Colonic mucosa (tissue), 4 donors: ENCODE measurements around the gene COMMD1. TPM values are rescaled to one million over a fixed set of nuclear protein-coding genes. Genes with fewer than 3 reads are reported as not detected.

Source experiments
- DNase-seq: peaks from one replicate; pipeline ENCODE4 v3.0.0-alpha.2; 2020
- H3K27ac ChIP-seq: fragments of 200-600 bp; one replicate; pipeline ENCODE4 v1.8.0; 2021
- H3K27me3 ChIP-seq: fragments of 200-600 bp; one replicate; pipeline ENCODE4 v1.8.0; 2021
- H3K36me3 ChIP-seq: fragments of 200-600 bp; one replicate; pipeline ENCODE4 v1.8.0; 2021
- H3K4me1 ChIP-seq: fragments of 200-600 bp; one replicate; pipeline ENCODE4 v1.8.0; 2021; ENCODE audit warnings: mild to moderate bottlenecking
- H3K4me3 ChIP-seq: fragments of 200-600 bp; one replicate; pipeline ENCODE4 v1.8.0; 2021
- H3K9ac ChIP-seq, 2 donors: one replicate each; pipeline ENCODE4 v1.7.0; 2013; ENCODE audit warnings: control low read depth in 2 of 2, low read depth in 2 of 2, low read length in 2 of 2
- H3K9me3 ChIP-seq: fragments of 200-600 bp; one replicate; pipeline ENCODE4 v1.8.0; 2021
- CTCF ChIP-seq: fragments of 200-600 bp; IDR thresholded peaks from one replicate; pipeline ENCODE4 v1.8.0; 2022; ENCODE audit warnings: antibody characterized with exemption, mild to moderate bottlenecking
- intact Hi-C: fragments of 100-400 bp; cut with DNase I; formaldehyde crosslinking; loops from one replicate; pipeline ENCODE4 v1.14.1; 2022
- total RNA-seq, 2 donors: library from RNA; stranded (reverse); fragmentation: NEBNext Ultra II Directional in 1 of 2; extraction: Animal tissue kit (Norgen Biotek cat#: 25700) in 1 of 2; gene quantifications; one replicate each; pipeline ENCODE4 v1.2.1, GENCODE V29; 2021
- donor health status: healthy.
- donor health status: DM: no; HTN: no; CAD: no.
- donor health status: DM: no; HTN: no; CAD: no.

COMMD1 gene
- total RNA-seq, 2 donors from 2014 or later, result 22.2 to 24.4 TPM

DNA sequence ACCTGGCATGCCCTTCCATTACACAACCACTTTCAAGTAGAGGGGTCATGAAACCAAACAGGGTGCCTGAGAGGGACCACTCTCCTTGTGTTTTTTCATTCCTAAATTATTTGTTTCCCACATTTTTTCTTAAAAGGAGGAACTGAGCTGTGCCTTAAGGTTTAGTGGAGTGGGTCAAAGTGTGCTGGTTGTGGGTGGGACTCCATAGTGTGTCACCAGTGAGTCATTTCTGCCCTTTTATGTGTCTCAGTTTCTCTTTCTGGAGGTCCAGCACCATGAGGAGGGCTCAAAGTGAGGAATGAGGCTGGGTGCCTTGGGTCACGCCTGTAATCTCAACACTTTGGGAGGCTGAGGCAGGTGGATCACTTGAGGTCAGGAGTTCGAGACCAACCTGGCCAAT is 37.8 kb downstream of the COMMD1 start:
- no peak for TF ChIP-seq CTCF
- intact Hi-C loops, result no loop called here
- no peak for DNase-seq
- H3K27me3 ChIP-seq, result no peaks in the 10 kb centered on the region
- no peaks in the 10 kb centered on the region for H3K9me3 ChIP-seq
- no peak overlapping the region for H3K27ac ChIP-seq
- H3K4me1 ChIP-seq, result no peaks in the 10 kb centered on the region
- H3K9ac ChIP-seq, result no peak overlapping the region
- H3K36me3 ChIP-seq, result no peaks in the 10 kb centered on the region
- no peak overlapping the region for H3K4me3 ChIP-seq

GRCh38 chr2:61946666-61947065 is 41.2 kb downstream of the COMMD1 start:
- no peak for DNase-seq
- H3K27me3 ChIP-seq, result no peaks in the 10 kb centered on the region
- TF ChIP-seq CTCF, result no peak
- H3K9ac ChIP-seq, result no peak overlapping the region
- no peaks in the 10 kb centered on the region for H3K36me3 ChIP-seq
- H3K9me3 ChIP-seq, result no peaks in the 10 kb centered on the region
- intact Hi-C loops, result no loop called here
- H3K4me1 ChIP-seq, result no peaks in the 10 kb centered on the region
- no peak overlapping the region for H3K4me3 ChIP-seq
- H3K27ac ChIP-seq, result no peak overlapping the region

DNA sequence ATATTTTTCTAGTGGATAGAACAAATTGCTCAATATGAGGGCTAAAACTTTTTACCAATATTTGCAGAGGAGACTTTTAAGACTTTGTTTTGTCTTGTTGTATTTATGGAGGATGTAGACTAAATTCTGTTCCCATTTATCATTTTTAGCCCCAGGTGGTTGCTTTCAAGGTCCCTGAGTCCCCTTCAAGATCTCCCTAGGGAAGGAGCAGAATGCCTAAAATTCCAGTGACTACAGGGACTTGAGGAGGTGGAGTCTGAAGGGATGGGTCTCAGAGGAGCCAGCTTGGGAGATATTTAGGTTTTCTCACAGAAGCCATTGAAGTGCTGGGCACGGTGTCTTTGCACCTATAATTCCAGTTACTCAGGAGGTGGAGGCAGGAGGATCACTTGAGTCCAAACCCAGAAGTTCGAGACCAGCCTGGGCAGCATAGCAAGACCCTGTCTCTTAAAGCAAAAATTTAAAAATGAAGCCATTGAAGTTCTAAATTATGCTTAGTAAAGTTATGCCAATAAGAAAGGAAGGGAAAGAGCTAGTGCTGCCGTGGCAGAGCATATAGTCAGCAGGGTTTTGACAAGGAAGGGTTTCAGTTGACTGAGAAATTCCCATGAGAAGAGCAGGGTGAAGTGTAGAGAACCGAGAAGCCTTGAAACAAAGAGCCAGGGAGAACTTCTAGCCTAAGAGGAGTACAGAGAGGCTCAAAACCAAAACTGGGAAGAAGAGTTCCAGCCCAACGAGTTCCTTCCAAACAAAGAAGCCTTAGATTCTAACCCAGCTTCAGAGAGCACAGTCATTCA is 43.4 kb downstream of the COMMD1 start:
- DNase-seq, result no peak
- Histone ChIP-seq H3K27ac (no peak overlapping the region), H3K4me1 (no peaks in the 10 kb centered on the region), H3K9ac (no peak overlapping the region), H3K4me3 (no peak overlapping the region), H3K9me3 (no peaks in the 10 kb centered on the region), H3K36me3 (no peaks in the 10 kb centered on the region), H3K27me3 (no peaks in the 10 kb centered on the region)
- no peak for TF ChIP-seq CTCF
- intact Hi-C loops, result no loop called here

GRCh38 chr2:61949458-61949713 is 43.9 kb downstream of the COMMD1 start:
- Histone ChIP-seq H3K36me3 (no peaks in the 10 kb centered on the region), H3K27ac (no peak overlapping the region), H3K9ac (no peak overlapping the region), H3K9me3 (no peaks in the 10 kb centered on the region), H3K27me3 (no peaks in the 10 kb centered on the region), H3K4me1 (no peaks in the 10 kb centered on the region), H3K4me3 (no peak overlapping the region)
- intact Hi-C loops, result no loop called here
- no peak for TF ChIP-seq CTCF
- DNase-seq, result no peak

DNA sequence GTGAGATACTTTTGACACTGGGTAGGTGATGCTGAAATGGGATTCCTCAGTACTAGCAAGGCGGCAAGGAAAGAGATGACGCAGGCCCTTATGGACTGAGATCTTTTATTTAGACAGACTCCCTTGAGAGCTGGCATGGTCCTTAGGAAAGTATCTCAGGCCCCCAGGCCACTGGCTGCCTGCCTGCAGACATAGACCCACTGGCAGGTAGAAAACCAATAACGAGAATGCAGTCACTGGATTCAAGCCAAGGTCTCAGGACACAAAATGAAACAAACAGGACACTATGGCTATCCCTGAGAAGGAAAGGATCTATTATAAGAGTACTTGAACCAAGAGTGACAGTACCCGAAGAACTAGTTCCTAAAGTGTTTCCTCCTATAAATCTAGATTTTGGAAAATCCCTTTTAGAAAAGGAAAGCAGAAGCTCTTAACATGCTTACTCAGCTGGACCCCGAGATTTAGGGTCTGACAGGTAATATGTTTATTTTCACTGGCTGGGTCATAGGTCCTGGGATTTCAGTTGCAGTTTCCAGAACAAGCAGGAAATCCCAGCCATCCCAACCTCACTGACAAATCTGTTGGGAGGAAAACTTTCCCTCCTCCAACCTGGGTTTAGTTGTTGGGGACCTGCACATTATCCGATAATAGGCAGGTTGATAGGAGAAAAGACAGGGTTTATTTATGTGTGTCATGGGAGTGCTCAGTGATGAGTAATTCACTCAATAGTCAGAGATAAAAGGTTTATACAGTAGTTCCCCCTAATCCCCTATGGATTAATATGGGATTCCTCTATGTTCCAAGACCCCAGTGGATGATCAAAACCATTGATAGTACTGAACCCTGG is 44.5 kb downstream of the COMMD1 start:
- Histone ChIP-seq H3K4me1 (no peaks in the 10 kb centered on the region), H3K9ac (no peak overlapping the region), H3K27ac (no peak overlapping the region), H3K27me3 (no peaks in the 10 kb centered on the region), H3K4me3 (no peak overlapping the region), H3K36me3 (no peaks in the 10 kb centered on the region), H3K9me3 (no peaks in the 10 kb centered on the region)
- intact Hi-C loops, result no loop called here
- no peak for TF ChIP-seq CTCF
- DNase-seq, result no peak
